Measurements from ENCODE around the gene IGF2. TPM values are rescaled to one million over a fixed set of nuclear protein-coding genes. Genes with fewer than 3 reads are reported as not detected.
"Not testable (repeated sequence)": the region's sequence is repeated elsewhere in the genome, so short reads cannot be mapped to it uniquely, and the experiment has no call there.

Gene IGF2
- total RNA-seq, 1 donor from 2014 or later = 56.5 TPM

DNA sequence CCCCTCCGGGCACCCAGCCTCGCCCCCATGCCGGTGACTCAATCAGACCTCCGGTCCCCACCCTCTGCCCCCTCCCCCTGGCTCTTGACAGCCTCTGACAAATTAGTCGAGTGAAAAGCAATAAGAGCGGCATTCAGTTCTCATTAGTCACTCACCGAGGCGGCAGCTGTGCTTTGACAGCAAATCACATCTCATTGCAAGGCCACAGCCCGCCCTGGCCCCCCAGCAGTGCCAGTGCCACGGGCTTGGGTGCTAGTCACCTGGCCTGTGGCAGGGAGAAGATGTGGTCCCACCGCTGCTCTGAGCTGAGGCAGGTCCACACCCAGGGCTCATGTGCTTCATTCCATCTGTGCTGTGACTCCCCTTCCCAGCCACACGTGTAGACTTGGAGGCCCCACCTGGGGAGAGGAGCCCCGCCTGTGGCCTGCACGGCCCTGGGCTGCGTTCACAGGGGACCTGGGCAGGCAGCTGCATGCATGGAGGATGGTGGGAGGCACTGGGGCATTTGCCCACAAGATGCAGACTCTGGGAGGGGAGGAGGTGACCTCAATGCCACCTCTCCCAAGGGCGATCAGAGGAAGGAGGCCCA, 39.8 kb upstream of the IGF2 start:
- Histone ChIP-seq H3K4me3 (no peak overlapping the region), H3K9me3 (no peaks in the 10 kb centered on the region), H3K4me1 (peaks cover 6% of the 10 kb centered on the region), H3K27ac (no peak overlapping the region), H3K36me3 (no peaks in the 10 kb centered on the region), H3K27me3 (no peaks in the 10 kb centered on the region)
- TF ChIP-seq, protein P1, sequence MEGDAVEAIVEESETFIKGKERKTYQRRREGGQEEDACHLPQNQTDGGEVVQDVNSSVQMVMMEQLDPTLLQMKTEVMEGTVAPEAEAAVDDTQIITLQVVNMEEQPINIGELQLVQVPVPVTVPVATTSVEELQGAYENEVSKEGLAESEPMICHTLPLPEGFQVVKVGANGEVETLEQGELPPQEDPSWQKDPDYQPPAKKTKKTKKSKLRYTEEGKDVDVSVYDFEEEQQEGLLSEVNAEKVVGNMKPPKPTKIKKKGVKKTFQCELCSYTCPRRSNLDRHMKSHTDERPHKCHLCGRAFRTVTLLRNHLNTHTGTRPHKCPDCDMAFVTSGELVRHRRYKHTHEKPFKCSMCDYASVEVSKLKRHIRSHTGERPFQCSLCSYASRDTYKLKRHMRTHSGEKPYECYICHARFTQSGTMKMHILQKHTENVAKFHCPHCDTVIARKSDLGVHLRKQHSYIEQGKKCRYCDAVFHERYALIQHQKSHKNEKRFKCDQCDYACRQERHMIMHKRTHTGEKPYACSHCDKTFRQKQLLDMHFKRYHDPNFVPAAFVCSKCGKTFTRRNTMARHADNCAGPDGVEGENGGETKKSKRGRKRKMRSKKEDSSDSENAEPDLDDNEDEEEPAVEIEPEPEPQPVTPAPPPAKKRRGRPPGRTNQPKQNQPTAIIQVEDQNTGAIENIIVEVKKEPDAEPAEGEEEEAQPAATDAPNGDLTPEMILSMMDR (IDR thresholded peaks at IDR 0.05) = no peak
- TF ChIP-seq POLR2AphosphoS5 (IDR thresholded peaks at IDR 0.05; ENCODE audit: insufficient read depth in 1 of 2, low read depth in 1 of 2) (no peak), POLR2A (IDR thresholded peaks at IDR 0.05) (no peak)
- intact Hi-C loops (cut with DNase I) = no loop called here
- DNase-seq (ENCODE audit: extremely low spot score in 2 of 2) = no peak

DNA sequence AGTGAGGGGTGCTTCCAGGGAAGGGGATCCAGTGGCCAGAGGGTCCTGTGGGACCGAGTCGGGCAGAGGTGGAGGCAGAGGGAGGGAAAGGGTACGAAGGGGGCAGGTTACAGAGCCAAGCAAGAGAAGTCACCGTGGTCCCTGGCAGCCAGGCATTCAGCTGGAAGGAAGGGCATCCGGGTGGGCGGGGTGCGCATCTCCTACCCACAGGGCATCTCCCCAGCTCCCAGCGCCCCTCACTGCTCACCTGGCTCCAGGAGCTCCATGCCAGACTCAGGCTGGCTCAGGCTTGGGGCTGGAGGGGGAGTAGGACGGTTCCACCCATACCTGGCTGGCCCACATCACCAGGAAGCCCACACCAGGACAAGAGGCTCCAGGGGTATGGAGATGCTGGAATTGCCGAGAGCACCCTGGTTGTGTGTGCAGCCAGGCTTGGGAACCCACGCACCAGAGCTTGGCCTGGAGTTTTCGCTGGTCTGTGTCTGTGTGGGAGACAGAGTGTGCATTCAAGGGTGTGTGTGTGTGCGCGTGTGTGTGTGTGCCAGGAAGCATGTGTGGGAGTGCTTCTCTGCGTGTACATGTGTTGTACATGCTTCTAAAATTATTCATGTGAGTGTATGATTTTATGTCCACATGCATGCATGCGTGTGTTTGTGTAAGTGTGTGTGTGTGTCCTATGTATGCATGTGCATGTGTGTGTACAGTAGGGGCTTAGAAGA, 39.0 kb upstream of the IGF2 start:
- DNase-seq (ENCODE audit: extremely low spot score in 2 of 2); H3K27me3 ChIP-seq; H3K4me1 ChIP-seq; H3K27ac ChIP-seq; H3K9me3 ChIP-seq; intact Hi-C loops (cut with DNase I); H3K4me3 ChIP-seq; H3K36me3 ChIP-seq: not testable (repeated sequence)

DNA sequence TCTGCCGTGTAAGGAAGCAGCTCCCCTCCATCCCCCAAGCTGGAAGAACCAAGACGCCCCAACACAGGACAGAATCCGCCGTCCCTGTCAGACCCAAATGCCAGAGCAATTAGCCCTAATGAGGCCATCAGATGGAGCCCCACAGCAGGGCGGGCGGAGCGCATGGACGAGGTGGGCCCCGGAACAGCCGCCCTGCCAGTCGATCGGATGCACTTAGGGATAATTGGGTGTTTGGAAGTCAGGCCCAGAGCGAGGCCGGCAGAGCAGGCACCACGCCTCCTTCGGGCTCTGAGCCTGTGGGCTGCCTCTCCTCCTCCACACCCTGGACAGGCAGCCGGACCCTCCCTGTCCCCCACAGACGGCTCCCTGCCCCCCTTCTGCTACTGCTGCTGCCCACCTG, 37.9 kb upstream of the IGF2 start:
- intact Hi-C loops (cut with DNase I) = no loop called here
- no peak for TF ChIP-seq POLR2A (IDR thresholded peaks at IDR 0.05)
- no peak for TF ChIP-seq POLR2AphosphoS5 (IDR thresholded peaks at IDR 0.05; ENCODE audit: insufficient read depth in 1 of 2, low read depth in 1 of 2)
- TF ChIP-seq, protein P1 (IDR thresholded peaks at IDR 0.05) = no peak

DNA sequence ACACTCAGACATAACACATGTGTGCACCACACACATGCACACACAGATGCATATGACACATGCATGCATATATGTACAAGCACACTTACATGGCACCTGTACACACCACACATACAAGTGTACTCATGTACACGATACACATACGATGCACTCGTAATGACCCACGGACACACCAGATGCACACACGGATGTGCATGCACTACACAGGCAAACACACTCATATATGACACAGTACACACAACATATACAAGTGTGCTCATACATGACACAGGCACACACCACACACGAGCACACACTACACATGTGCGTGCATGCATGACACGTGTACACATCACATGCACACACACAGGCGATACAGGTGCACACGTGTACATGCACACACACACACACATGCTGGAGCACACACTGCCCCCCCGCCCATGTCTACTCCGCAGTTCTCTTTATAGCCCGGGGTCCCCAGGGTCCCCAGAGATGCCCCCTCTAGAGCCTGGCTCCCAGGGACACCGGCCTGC, 37.3 kb upstream of the IGF2 start:
- no peak overlapping the region for H3K27ac ChIP-seq
- DNase-seq (ENCODE audit: extremely low spot score in 2 of 2) = no peak
- no peaks in the 10 kb centered on the region for H3K9me3 ChIP-seq
- H3K4me1 ChIP-seq = peaks cover 6% of the 10 kb centered on the region
- intact Hi-C loops (cut with DNase I) = no loop called here
- no peaks in the 10 kb centered on the region for H3K36me3 ChIP-seq
- no peaks in the 10 kb centered on the region for H3K27me3 ChIP-seq
- TF ChIP-seq POLR2A (IDR thresholded peaks at IDR 0.05) (no peak), POLR2AphosphoS5 (IDR thresholded peaks at IDR 0.05; ENCODE audit: insufficient read depth in 1 of 2, low read depth in 1 of 2) (no peak)
- TF ChIP-seq, protein P1 (IDR thresholded peaks at IDR 0.05) = no peak
- H3K4me3 ChIP-seq = no peak overlapping the region

More for the DNA sequence above, 37.9 kb upstream of the IGF2 start:
- H3K27ac ChIP-seq = no peak overlapping the region
- H3K4me3 ChIP-seq = no peak overlapping the region
- no peaks in the 10 kb centered on the region for H3K9me3 ChIP-seq
- H3K36me3 ChIP-seq = no peaks in the 10 kb centered on the region
- no peak for DNase-seq (ENCODE audit: extremely low spot score in 2 of 2)
- H3K4me1 ChIP-seq = peaks cover 6% of the 10 kb centered on the region
- no peaks in the 10 kb centered on the region for H3K27me3 ChIP-seq

DNA sequence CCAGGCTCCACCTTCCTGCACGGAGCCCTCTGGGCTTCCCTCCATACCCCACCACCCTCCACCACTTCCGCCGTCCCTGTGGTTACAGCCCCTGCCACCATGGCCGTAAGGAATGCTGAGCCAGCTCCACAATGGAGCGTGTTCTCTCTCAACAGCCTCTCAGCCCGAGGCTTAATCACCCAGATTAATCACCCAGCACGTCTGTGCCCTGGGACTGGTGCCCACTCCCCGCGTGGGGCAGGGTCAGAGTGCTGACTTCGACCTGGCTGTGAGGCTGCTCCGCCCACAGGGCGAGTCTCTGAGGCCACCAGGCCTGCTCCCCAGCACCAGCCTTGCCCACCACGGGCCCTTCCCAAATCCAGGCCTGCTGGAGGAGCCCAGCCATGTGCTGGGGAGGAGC, 36.5 kb upstream of the IGF2 start:
- H3K27me3 ChIP-seq = no peaks in the 10 kb centered on the region
- H3K4me1 ChIP-seq = peaks cover 6% of the 10 kb centered on the region
- intact Hi-C loops (cut with DNase I) = no loop called here
- TF ChIP-seq POLR2AphosphoS5 (IDR thresholded peaks at IDR 0.05; ENCODE audit: insufficient read depth in 1 of 2, low read depth in 1 of 2) (no peak), POLR2A (IDR thresholded peaks at IDR 0.05) (no peak)
- TF ChIP-seq, protein P1 (IDR thresholded peaks at IDR 0.05) = no peak
- H3K4me3 ChIP-seq = no peak overlapping the region
- DNase-seq (ENCODE audit: extremely low spot score in 2 of 2) = no peak
- H3K36me3 ChIP-seq = no peaks in the 10 kb centered on the region
- no peaks in the 10 kb centered on the region for H3K9me3 ChIP-seq
- H3K27ac ChIP-seq = no peak overlapping the region

Data from vagina (tissue), 2 donors.